COLO668 (cell line): ENCODE results near the gene FADS2.

ENCODE experiments used
- DNase-seq: peaks from one replicate; lab custom pipeline; 2025; ENCODE audit not compliant: unreplicated experiment; lab: John Stamatoyannopoulos, UW

Gene FADS2

GRCh38 chr11:61795876-61796526 lies 32.1 kb upstream of the FADS2 start:
- no peak for DNase-seq

- peak; percentile 57 for DNase-seq
These were observed 30.7 kb upstream of the FADS2 start for GRCh38 chr11:61797263-61797944.

GRCh38 chr11:61799665-61800284 lies 28.3 kb upstream of the FADS2 start:
- DNase-seq, result no peak

- no peak for DNase-seq
These were observed 27.5 kb upstream of the FADS2 start for GRCh38 chr11:61800331-61801281.

- DNase-seq, result no peak
These were observed 25.5 kb upstream of the FADS2 start for GRCh38 chr11:61802605-61803004.

- DNase-seq, result no peak
These were observed 24.0 kb upstream of the FADS2 start for GRCh38 chr11:61803889-61804647.

GRCh38 chr11:61805146-61805545 lies 23.0 kb upstream of the FADS2 start:
- no peak for DNase-seq

GRCh38 chr11:61806785-61807184 lies 21.3 kb upstream of the FADS2 start:
- no peak for DNase-seq

GRCh38 chr11:61810671-61811175 lies 17.4 kb upstream of the FADS2 start:
- no peak for DNase-seq

GRCh38 chr11:61811831-61812230 lies 16.3 kb upstream of the FADS2 start:
- no peak for DNase-seq

- DNase-seq, result no peak
These were observed 15.2 kb upstream of the FADS2 start for GRCh38 chr11:61812736-61813411.

- DNase-seq, result peak; percentile 20
These were observed 13.7 kb upstream of the FADS2 start for GRCh38 chr11:61814247-61814957.

- peak; percentile 87 for DNase-seq
These were observed 12.9 kb upstream of the FADS2 start for GRCh38 chr11:61814958-61815789.

GRCh38 chr11:61815790-61816735 lies 12.0 kb upstream of the FADS2 start:
- peak; percentile 78 for DNase-seq

GRCh38 chr11:61816736-61817455 lies 11.2 kb upstream of the FADS2 start, which contains the start of gene FADS1:
Gene FADS1 (minus strand): TSS chr11:61817003. CDS start chr11:61816929, 74 bp downstream.
- DNase-seq, result peak; percentile 98

GRCh38 chr11:61817471-61818202 lies 10.5 kb upstream of the FADS2 start:
- DNase-seq, result no peak
